GM23338 (cell line): ENCODE results near the gene TSSC4. TPM values are rescaled to one million over a fixed set of nuclear protein-coding genes. Genes with fewer than 3 reads are reported as not detected.

ENCODE experiments used
- ATAC-seq: fragments of 200-7000 bp; cut with Tn5 transposase; 3 replicates; pipeline ENCODE4 v1.9.1; 2020
- DNase-seq: peaks from one replicate; pipeline ENCODE4 v3.0.0-alpha.2; 2015; ENCODE audit warnings: low spot score
- H2AFZ ChIP-seq: fragments of 200-600 bp; sonication (generic); 2 replicates; pipeline ENCODE4 v1.8.0; 2016; ENCODE audit warnings: antibody characterized with exemption, mild to moderate bottlenecking, moderate library complexity
- H3F3A ChIP-seq: fragments of 200-600 bp; sonication (generic); replicated peaks from 2 replicates; pipeline ENCODE4 v1.8.0; 2017; ENCODE audit warnings: antibody characterized with exemption, mixed run types, low read depth
- H3K27ac ChIP-seq: fragments of 200-600 bp; sonication (generic); 2 replicates; pipeline ENCODE4 v1.6.1; 2016; ENCODE audit warnings: low read depth
- H3K27me3 ChIP-seq: fragments of 200-600 bp; sonication (generic); 2 replicates; pipeline ENCODE4 v1.8.0; 2016; ENCODE audit warnings: mild to moderate bottlenecking, mixed run types, moderate library complexity; ENCODE audit not compliant: insufficient read depth
- H3K36me3 ChIP-seq: fragments of 200-600 bp; sonication (generic); 2 replicates; pipeline ENCODE4 v1.8.0; 2016; ENCODE audit warnings: mild to moderate bottlenecking; ENCODE audit not compliant: insufficient read depth
- H3K4me1 ChIP-seq: fragments of 200-600 bp; sonication (generic); 2 replicates; pipeline ENCODE4 v1.8.0; 2016; ENCODE audit warnings: mild to moderate bottlenecking, moderate library complexity; ENCODE audit not compliant: insufficient read depth
- H3K4me2 ChIP-seq: fragments of 200-600 bp; sonication (generic); 2 replicates; pipeline ENCODE4 v1.7.1; 2017; ENCODE audit warnings: mixed run types
- H3K4me3 ChIP-seq: fragments of 200-600 bp; sonication (generic); 2 replicates; pipeline ENCODE4 v1.6.1; 2016; ENCODE audit warnings: mixed run types
- H3K79me2 ChIP-seq: fragments of 200-600 bp; sonication (generic); replicated peaks from 2 replicates; pipeline ENCODE4 v1.8.0; 2017; ENCODE audit warnings: mild to moderate bottlenecking; ENCODE audit not compliant: insufficient read depth
- H3K9me2 ChIP-seq: fragments of 200-600 bp; sonication (generic); 2 replicates; pipeline ENCODE4 v1.8.0; 2017; ENCODE audit not compliant: insufficient read depth
- H4K20me1 ChIP-seq: fragments of 200-600 bp; sonication (generic); replicated peaks from 2 replicates; pipeline ENCODE4 v1.8.0; 2017; ENCODE audit warnings: mild to moderate bottlenecking; ENCODE audit not compliant: insufficient read depth
- H3K27ac Mint-ChIP-seq: 2 replicates; pipeline ENCODE4 v1.8.0; 2020; ENCODE audit warnings: inconsistent platforms, mild to moderate bottlenecking, moderate library complexity, mixed read lengths
- H3K27me3 Mint-ChIP-seq: 3 replicates; pipeline ENCODE4 v1.8.0; 2022; ENCODE audit warnings: low read depth, mild to moderate bottlenecking, moderate library complexity, mixed read lengths, inconsistent platforms; ENCODE audit not compliant: insufficient read depth, poor library complexity
- H3K36me3 Mint-ChIP-seq: 3 replicates; pipeline ENCODE4 v1.8.0; 2021; ENCODE audit warnings: low read depth, mild to moderate bottlenecking, inconsistent platforms, moderate library complexity, mixed read lengths
- H3K4me1 Mint-ChIP-seq: 3 replicates; pipeline ENCODE4 v1.8.0; 2020; ENCODE audit warnings: mild to moderate bottlenecking, inconsistent platforms, mixed read lengths
- H3K4me3 Mint-ChIP-seq: 3 replicates; pipeline ENCODE4 v1.8.0; 2021; ENCODE audit warnings: moderate library complexity, mild to moderate bottlenecking, inconsistent platforms, mixed read lengths
- H3K9me3 Mint-ChIP-seq: 3 replicates; pipeline ENCODE4 v1.8.0; 2020; ENCODE audit warnings: moderate library complexity, mild to moderate bottlenecking, inconsistent platforms, mixed read lengths
- CREB1 ChIP-seq: fragments of 250-450 bp; sonication (Bioruptor Pico); IDR thresholded peaks from 2 replicates; pipeline ENCODE4 v1.5.0; 2020; ENCODE audit warnings: low read depth, mild to moderate bottlenecking, moderate library complexity
- CTCF ChIP-seq, 2 experiments: fragments of 200-600 bp in 1 of 2; sonication (generic) in 1 of 2; conservative IDR thresholded peaks; 2 replicates each; pipeline versions ENCODE4 v1.5.1 to v1.6.1; 2016 to 2017; ENCODE audit warnings: antibody characterized with exemption in 2 of 2, low read depth in 2 of 2, mild to moderate bottlenecking in 2 of 2, moderate library complexity in 1 of 2
- ETS1 ChIP-seq: IDR thresholded peaks from 2 replicates; pipeline ENCODE4 v1.6.1; 2016; ENCODE audit warnings: antibody characterized with exemption
- EZH2 ChIP-seq: fragments of 200-600 bp; sonication (generic); IDR thresholded peaks from one replicate; pipeline ENCODE4 v1.8.0; 2017; ENCODE audit warnings: antibody characterized with exemption, mild to moderate bottlenecking, low read depth; ENCODE audit not compliant: unreplicated experiment
- EZH2phosphoT487 ChIP-seq: fragments of 200-600 bp; sonication (generic); IDR thresholded peaks from one replicate; pipeline ENCODE4 v1.8.1; 2018; ENCODE audit warnings: antibody characterized with exemption; ENCODE audit not compliant: unreplicated experiment
- JUNB ChIP-seq: IDR thresholded peaks from one replicate; pipeline ENCODE4 v1.6.1; 2016; ENCODE audit warnings: antibody characterized with exemption; ENCODE audit not compliant: unreplicated experiment
- NANOG ChIP-seq: IDR thresholded peaks from 2 replicates; pipeline ENCODE4 v1.6.1; 2016; ENCODE audit warnings: antibody characterized with exemption, borderline replicate concordance
- POLR2AphosphoS5 ChIP-seq: IDR thresholded peaks from 2 replicates; pipeline ENCODE4 v1.6.1; 2016; ENCODE audit warnings: antibody characterized with exemption, low read depth
- REST ChIP-seq: IDR thresholded peaks from one replicate; pipeline ENCODE4 v1.6.1; 2018; ENCODE audit warnings: antibody characterized with exemption; ENCODE audit not compliant: unreplicated experiment
- STAT1 ChIP-seq: IDR thresholded peaks from one replicate; pipeline ENCODE4 v1.6.1; 2016; ENCODE audit warnings: antibody characterized with exemption; ENCODE audit not compliant: unreplicated experiment
- ZNF114 ChIP-seq: fragments of 250-450 bp; sonication (Bioruptor Pico); IDR thresholded peaks from 2 replicates; pipeline ENCODE4 v1.5.0; 2020; ENCODE audit warnings: mild to moderate bottlenecking, moderate library complexity
- ZNF331 ChIP-seq: fragments of 250-450 bp; sonication (Bioruptor Pico); IDR thresholded peaks from 2 replicates; pipeline ENCODE4 v1.5.0; 2020; ENCODE audit warnings: low read depth, mild to moderate bottlenecking, moderate library complexity
- ZNF462 ChIP-seq: fragments of 250-450 bp; sonication (Bioruptor Pico); IDR thresholded peaks from 2 replicates; pipeline ENCODE4 v1.5.0; 2020; ENCODE audit warnings: mild to moderate bottlenecking, moderate library complexity
- polyA plus RNA-seq: library from polyadenylated mRNA; unstranded; fragments of >200 nt; fragmentation: Nextera tagmentation; extraction: Ambion mirVana; gene quantifications from 2 replicates; pipeline ENCODE4 v1.2.1, GENCODE V29; 2016
- total RNA-seq: library from RNA; depleted of rRNA; stranded (reverse); fragments of >200 nt; shearing (Covaris generic); gene quantifications from 2 replicates; pipeline ENCODE4 v1.2.3, GENCODE V29; 2014

TSSC4 gene
- total and polyA plus RNA-seq, 2 experiments from 2014 or later, result 27.5 to 44.3 TPM

- no peaks in the 10 kb centered on the region for H3K9me3 Mint-ChIP-seq
- H3K27ac Mint-ChIP-seq, result 0 out of 2 replicates have a peak overlapping the region, but pooled peaks have one; percentile 27
- Histone ChIP-seq H3K4me3 (no peak overlapping the region), H3K4me1 (peaks cover 16% of the 10 kb centered on the region; the same call in 1 of the 2 replicates), H3K27ac (no peak overlapping the region), H3F3A (no peaks in the 10 kb centered on the region), H3K79me2 (peaks cover 71% of the 10 kb centered on the region), H4K20me1 (peaks cover 45% of the 10 kb centered on the region), H3K4me2 (no peak overlapping the region), H2AFZ (no peak overlapping the region), H3K9me2 (no peaks in the 10 kb centered on the region), H3K36me3 (no peaks in the 10 kb centered on the region), H3K27me3 (no peaks in the 10 kb centered on the region)
- DNase-seq, result no peak
- ATAC-seq, result no peak
- H3K4me1 Mint-ChIP-seq, result peaks cover 24% of the 10 kb centered on the region
- no peak overlapping the region for H3K4me3 Mint-ChIP-seq
- H3K36me3 Mint-ChIP-seq, result no peaks in the 10 kb centered on the region
- TF ChIP-seq EZH2phosphoT487 (no peak), ZNF114 (CRISPR knock-in tag) (no peak), ZNF331 (no peak), NANOG (no peak), CREB1 (CRISPR knock-in tag) (no peak), JUNB (no peak), CTCF (conservative IDR thresholded peaks at IDR 0.05; ENCODE audit: low read depth in 2 of 2) (no peak), EZH2 (no peak), ZNF462 (CRISPR knock-in tag) (no peak), POLR2AphosphoS5 (no peak), STAT1 (no peak), REST (no peak), ETS1 (no peak)
- peaks cover 9% of the 10 kb centered on the region for H3K27me3 Mint-ChIP-seq
Observed at GRCh38 chr11:2380396-2380795, 20.2 kb upstream of the TSSC4 start.
